CD4-positive, CD25-positive, alpha-beta regulatory T cell (primary cell): ENCODE data around the gene P4HA3. TPM values are rescaled to one million over a fixed set of nuclear protein-coding genes. Genes with fewer than 3 reads are reported as not detected.
"Not testable (repeated sequence)": the region's sequence is repeated elsewhere in the genome, so short reads cannot be mapped to it uniquely, and the experiment has no call there.

Source experiments
- ATAC-seq, 2 donors: fragments of 150-1000 bp; cut with Tn5 transposase; one replicate each; pipeline ENCODE4 v1.10.0; 2021; ENCODE audit warnings: low read depth in 2 of 2, moderate number of reproducible peaks in 2 of 2, moderate library complexity in 1 of 2
- DNase-seq, 3 donors: peaks; one replicate each; pipeline versions ENCODE4 v3.0.0 to v3.0.0-alpha.2; 2012 to 2022; ENCODE audit warnings: mixed read lengths in 1 of 3
- H3K27ac ChIP-seq: one replicate; pipeline ENCODE4 v1.7.0; 2013; ENCODE audit warnings: mild to moderate bottlenecking, low read length; ENCODE audit not compliant: insufficient read depth, poor library complexity, severe bottlenecking
- H3K27me3 ChIP-seq: one replicate; pipeline ENCODE4 v1.7.0; 2013; ENCODE audit warnings: low read length; ENCODE audit not compliant: control insufficient read depth, insufficient read depth
- H3K36me3 ChIP-seq: one replicate; pipeline ENCODE4 v1.7.0; 2013; ENCODE audit warnings: mild to moderate bottlenecking, low read length, moderate library complexity; ENCODE audit not compliant: control insufficient read depth, insufficient read depth
- H3K4me1 ChIP-seq: 2 replicates; pipeline ENCODE4 v1.7.0; 2013; ENCODE audit warnings: mild to moderate bottlenecking, low read length; ENCODE audit not compliant: insufficient read depth, control insufficient read depth, poor library complexity, severe bottlenecking
- H3K4me3 ChIP-seq: one replicate; pipeline ENCODE4 v1.7.0; 2013; ENCODE audit warnings: low read depth, mild to moderate bottlenecking, low read length, moderate library complexity
- H3K9me3 ChIP-seq, 2 experiments: 1 replicate in 1 of 2; 2 replicates in 1 of 2; pipeline ENCODE4 v1.7.0; 2013; ENCODE audit warnings: low read length in 2 of 2, mild to moderate bottlenecking in 1 of 2, moderate library complexity in 1 of 2; ENCODE audit not compliant: control insufficient read depth in 2 of 2
- H3K27ac Mint-ChIP-seq, 3 donors: one replicate each; pipeline ENCODE4 v1.8.0; 2020 to 2022; ENCODE audit warnings: mild to moderate bottlenecking in 3 of 3, mixed read lengths in 3 of 3, moderate library complexity in 2 of 3
- H3K27me3 Mint-ChIP-seq: one replicate; pipeline ENCODE4 v1.8.0; 2022; ENCODE audit warnings: mild to moderate bottlenecking, mixed read lengths
- H3K36me3 Mint-ChIP-seq: one replicate; pipeline ENCODE4 v1.8.0; 2020; ENCODE audit warnings: mixed read lengths
- H3K4me1 Mint-ChIP-seq, 4 donors: one replicate each; pipeline ENCODE4 v1.8.0; 2020 to 2022; ENCODE audit warnings: mixed read lengths in 4 of 4, mild to moderate bottlenecking in 1 of 4
- H3K4me3 Mint-ChIP-seq, 4 donors: one replicate each; pipeline ENCODE4 v1.8.0; 2020 to 2022; ENCODE audit warnings: mild to moderate bottlenecking in 4 of 4, mixed read lengths in 4 of 4, moderate library complexity in 3 of 4
- H3K9me3 Mint-ChIP-seq, 7 donors: one replicate each; pipeline ENCODE4 v1.8.0; 2020 to 2022; ENCODE audit warnings: mixed read lengths in 7 of 7, mild to moderate bottlenecking in 3 of 7, moderate library complexity in 2 of 7
- polyA plus RNA-seq, 4 donors: library from polyadenylated mRNA; unstranded; fragments of 300-500 nt; fragmentation: Illumina TruSeq; gene quantifications; one replicate each; pipeline ENCODE4 v1.2.3, GENCODE V29; 2021
- total RNA-seq: library from RNA; stranded (reverse); gene quantifications from one replicate; pipeline ENCODE4 v1.2.3, GENCODE V29; 2022

The P4HA3 gene
- total and polyA plus RNA-seq, 5 donors from 2014 or later, result not detected

GRCh38 chr11:74338963-74339362 is 27.5 kb upstream of the P4HA3 start:
- DNase-seq (no peak), ATAC-seq (no peak)
- Histone ChIP-seq H3K36me3 (peaks cover 64% of the 10 kb centered on the region), H3K9me3 (no peaks in the 10 kb centered on the region), H3K27ac (no peak overlapping the region), H3K27me3 (no peaks in the 10 kb centered on the region), H3K4me3 (no peak overlapping the region), H3K4me1 (no peaks in the 10 kb centered on the region)
- no peaks in the 10 kb centered on the region for H3K27me3 Mint-ChIP-seq
- no peaks in the 10 kb centered on the region for H3K9me3 Mint-ChIP-seq
- no peak overlapping the region for H3K4me3 Mint-ChIP-seq
- peaks cover 0 to 2% (median 0%) of the 10 kb centered on the region in 4 donors for H3K4me1 Mint-ChIP-seq
- peaks cover 29% of the 10 kb centered on the region for H3K36me3 Mint-ChIP-seq
- no peak overlapping the region for H3K27ac Mint-ChIP-seq

DNA sequence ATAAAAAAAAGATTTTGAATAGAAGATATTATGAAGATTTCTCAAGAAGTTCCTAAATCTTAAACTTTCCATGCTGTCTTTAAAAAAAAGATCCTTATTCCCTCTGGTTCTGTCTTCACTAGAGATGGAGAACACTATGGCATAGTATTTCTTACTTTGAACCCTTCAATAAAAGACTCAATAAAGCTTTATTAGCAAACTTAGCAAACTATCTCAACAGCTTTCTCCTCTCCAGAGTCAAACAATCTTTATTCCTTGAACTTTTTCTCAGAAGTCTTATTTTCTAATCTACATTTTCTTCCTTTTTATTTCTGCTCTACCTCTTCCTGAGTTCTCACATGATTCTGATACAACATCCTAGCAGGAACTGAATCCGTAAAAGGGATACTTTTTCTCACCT is 21.8 kb upstream of the P4HA3 start:
- Mint-ChIP-seq H3K27ac (no peak overlapping the region), H3K9me3 (no peaks in the 10 kb centered on the region), H3K4me3 (no peak overlapping the region), H3K4me1 (peaks cover 0 to 4% (median 0%) of the 10 kb centered on the region in 4 donors), H3K36me3 (peaks cover 12% of the 10 kb centered on the region), H3K27me3 (no peaks in the 10 kb centered on the region)
- H3K4me3 ChIP-seq, result no peak overlapping the region
- ATAC-seq (no peak), DNase-seq (no peak)
- no peaks in the 10 kb centered on the region for H3K9me3 ChIP-seq
- no peak overlapping the region for H3K27ac ChIP-seq
- H3K36me3 ChIP-seq, result peaks cover 33% of the 10 kb centered on the region
- no peaks in the 10 kb centered on the region for H3K4me1 ChIP-seq
- H3K27me3 ChIP-seq, result no peaks in the 10 kb centered on the region

- Mint-ChIP-seq H3K4me1 (peaks cover 0 to 4% (median 0%) of the 10 kb centered on the region in 4 donors), H3K27me3 (no peaks in the 10 kb centered on the region), H3K36me3 (peaks cover 8% of the 10 kb centered on the region), H3K27ac (peak overlapping the region in 1 of 3 donors; percentile 87), H3K4me3 (no peak overlapping the region), H3K9me3 (no peaks in the 10 kb centered on the region)
- Histone ChIP-seq H3K36me3 (peaks cover 25% of the 10 kb centered on the region), H3K4me3 (no peak overlapping the region), H3K27me3 (no peaks in the 10 kb centered on the region), H3K4me1 (no peaks in the 10 kb centered on the region), H3K27ac (no peak overlapping the region), H3K9me3 (no peaks in the 10 kb centered on the region)
- DNase-seq (no peak), ATAC-seq (no peak)
These were observed 20.9 kb upstream of the P4HA3 start for GRCh38 chr11:74332291-74332690.

- H3K4me3 ChIP-seq, result not testable (repeated sequence)
These were observed 19.6 kb upstream of the P4HA3 start for GRCh38 chr11:74331000-74331399.

GRCh38 chr11:74330075-74330858 is 18.8 kb upstream of the P4HA3 start:
- no peak overlapping the region for H3K4me3 Mint-ChIP-seq
- H3K27ac Mint-ChIP-seq, result peak overlapping the region in 1 of 3 donors; percentile 36
- Histone ChIP-seq H3K9me3 (no peaks in the 10 kb centered on the region), H3K27ac (no peak overlapping the region), H3K27me3 (no peaks in the 10 kb centered on the region), H3K36me3 (peaks cover 12% of the 10 kb centered on the region), H3K4me3 (no peak overlapping the region), H3K4me1 (no peaks in the 10 kb centered on the region)
- no peaks in the 10 kb centered on the region for H3K27me3 Mint-ChIP-seq
- DNase-seq (no peak), ATAC-seq (no peak)
- peaks cover 4% of the 10 kb centered on the region for H3K36me3 Mint-ChIP-seq
- H3K9me3 Mint-ChIP-seq, result no peaks in the 10 kb centered on the region
- peaks cover 0 to 4% (median 0%) of the 10 kb centered on the region in 4 donors for H3K4me1 Mint-ChIP-seq

More at GRCh38 chr11:74331000-74331399, 19.6 kb upstream of the P4HA3 start:
- not testable (repeated sequence) for H3K4me3 Mint-ChIP-seq, H3K27ac Mint-ChIP-seq, H3K4me1 ChIP-seq, ATAC-seq, H3K9me3 Mint-ChIP-seq, H3K27me3 Mint-ChIP-seq, H3K4me1 Mint-ChIP-seq, DNase-seq, H3K27me3 ChIP-seq, H3K27ac ChIP-seq, H3K9me3 ChIP-seq, H3K36me3 Mint-ChIP-seq
- H3K36me3 ChIP-seq, result peaks cover 13% of the 10 kb centered on the region

DNA sequence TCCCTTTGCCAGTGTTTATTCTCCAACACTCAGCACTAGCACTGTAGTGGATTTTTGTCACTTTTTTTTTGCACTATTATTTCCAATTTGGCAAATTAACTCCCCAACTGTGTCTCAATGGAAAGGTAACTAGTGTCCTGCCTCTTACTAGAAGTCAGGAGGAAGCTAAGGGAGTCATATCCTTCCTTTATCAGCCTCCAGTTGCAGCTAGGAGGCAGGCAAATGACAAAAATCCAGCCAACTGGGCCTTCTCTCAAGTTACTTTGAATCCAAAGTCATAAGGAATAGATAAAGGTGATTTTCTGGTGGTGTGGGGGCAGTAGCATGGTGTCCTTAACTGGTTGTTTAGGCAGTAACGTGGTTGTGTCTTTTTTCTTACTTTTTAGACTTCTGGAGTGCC is 15.6 kb upstream of the P4HA3 start:
- no peak for DNase-seq
- ATAC-seq, result no peak
- peaks cover 7% of the 10 kb centered on the region for H3K36me3 ChIP-seq
- H3K36me3 Mint-ChIP-seq, result no peaks in the 10 kb centered on the region
- H3K4me1 Mint-ChIP-seq, result no peaks in the 10 kb centered on the region
- no peak overlapping the region for H3K4me3 ChIP-seq
- no peaks in the 10 kb centered on the region for H3K9me3 ChIP-seq
- H3K4me3 Mint-ChIP-seq, result no peak overlapping the region
- no peak overlapping the region for H3K27ac ChIP-seq
- peaks cover 7% of the 10 kb centered on the region for H3K27me3 Mint-ChIP-seq
- no peaks in the 10 kb centered on the region for H3K4me1 ChIP-seq
- no peaks in the 10 kb centered on the region for H3K9me3 Mint-ChIP-seq
- no peak overlapping the region for H3K27ac Mint-ChIP-seq
- H3K27me3 ChIP-seq, result no peaks in the 10 kb centered on the region

GRCh38 chr11:74326665-74327064 is 15.2 kb upstream of the P4HA3 start:
- no peak for DNase-seq
- Histone ChIP-seq H3K36me3 (peaks cover 3% of the 10 kb centered on the region), H3K9me3 (no peaks in the 10 kb centered on the region), H3K4me3 (no peak overlapping the region), H3K27me3 (no peaks in the 10 kb centered on the region), H3K4me1 (no peaks in the 10 kb centered on the region), H3K27ac (no peak overlapping the region)
- Mint-ChIP-seq H3K4me3 (no peak overlapping the region), H3K9me3 (no peaks in the 10 kb centered on the region), H3K4me1 (no peaks in the 10 kb centered on the region), H3K27me3 (peaks cover 7% of the 10 kb centered on the region), H3K36me3 (no peaks in the 10 kb centered on the region), H3K27ac (no peak overlapping the region)
- ATAC-seq, result no peak
